SU-DHL-6 (cell line): ENCODE data around the gene SLC12A2.

Source experiments
- H2AFZ ChIP-seq: fragments of 200-600 bp; sonication (generic); 2 replicates; pipeline ENCODE4 v1.6.1; 2014; ENCODE audit warnings: low read depth, mild to moderate bottlenecking, moderate library complexity, mixed read lengths, antibody characterized with exemption, low read length; ENCODE audit not compliant: severe bottlenecking
- H3F3A ChIP-seq: fragments of 200-600 bp; shearing (Covaris generic); 2 replicates; pipeline ENCODE4 v1.6.0; 2016; ENCODE audit warnings: antibody characterized with exemption, mild to moderate bottlenecking; ENCODE audit not compliant: insufficient read depth
- H3K27ac ChIP-seq: fragments of 200-600 bp; sonication (generic); 2 replicates; pipeline ENCODE4 v1.5.1; 2016; ENCODE audit warnings: low read depth, mild to moderate bottlenecking, low read length, moderate library complexity, mixed read lengths
- H3K27me3 ChIP-seq: fragments of 200-600 bp; sonication (generic), shearing (Covaris generic); 2 replicates; pipeline ENCODE4 v1.6.0; 2014; ENCODE audit warnings: mild to moderate bottlenecking, low read length
- H3K36me3 ChIP-seq: fragments of 200-600 bp; sonication (generic); 2 replicates; pipeline ENCODE4 v1.6.1; 2014; ENCODE audit warnings: mild to moderate bottlenecking, low read length, mixed read lengths
- H3K4me2 ChIP-seq: fragments of 300-600, 200-600 bp; shearing (Covaris generic), sonication (generic); 2 replicates; pipeline ENCODE4 v1.6.0; 2014; ENCODE audit warnings: low read length, low read depth, mild to moderate bottlenecking; ENCODE audit not compliant: poor library complexity, severe bottlenecking
- H3K4me3 ChIP-seq: fragments of 200-600 bp; sonication (generic); 2 replicates; pipeline ENCODE4 v1.5.1; 2014; ENCODE audit warnings: antibody characterized with exemption, low read length, mild to moderate bottlenecking, mixed read lengths; ENCODE audit not compliant: insufficient read depth, poor library complexity, severe bottlenecking
- H3K79me2 ChIP-seq: fragments of 200-600 bp; sonication (generic); 2 replicates; pipeline ENCODE4 v1.6.1; 2014; ENCODE audit warnings: mild to moderate bottlenecking, low read length, moderate library complexity; ENCODE audit not compliant: insufficient read depth
- H3K9ac ChIP-seq: fragments of 200-600 bp; sonication (generic); 2 replicates; pipeline ENCODE4 v1.7.0; 2014; ENCODE audit warnings: mild to moderate bottlenecking, low read length
- H3K9me2 ChIP-seq: fragments of 200-600 bp; sonication (generic); replicated peaks from 2 replicates; pipeline ENCODE4 v1.6.1; 2014; ENCODE audit warnings: low read length; ENCODE audit not compliant: insufficient read depth
- H3K9me3 ChIP-seq: fragments of 200-600 bp; sonication (generic); 2 replicates; pipeline ENCODE4 v1.6.1; 2014; ENCODE audit warnings: low read length, mixed read lengths; ENCODE audit not compliant: insufficient read depth
- H4K20me1 ChIP-seq: fragments of 200-600 bp; sonication (generic); 2 replicates; pipeline ENCODE4 v1.6.1; 2014; ENCODE audit warnings: low read depth, mild to moderate bottlenecking, antibody characterized with exemption, low read length, moderate library complexity, mixed read lengths
- CTCF ChIP-seq: fragments of 200-600 bp; sonication (generic); IDR thresholded peaks from one replicate; pipeline ENCODE4 v1.5.1; 2017; ENCODE audit warnings: antibody characterized with exemption, mild to moderate bottlenecking, low read length, moderate library complexity; ENCODE audit not compliant: insufficient read depth, poor library complexity, severe bottlenecking
- EZH2phosphoT487 ChIP-seq: fragments of 200-600 bp; sonication (generic), shearing (Covaris generic); conservative IDR thresholded peaks from 2 replicates; pipeline ENCODE4 v1.6.1; 2018; ENCODE audit warnings: mild to moderate bottlenecking, antibody characterized with exemption, low read length, moderate library complexity, mixed read lengths

Gene SLC12A2

GRCh38 chr5:128195316-128195715, 111.8 kb downstream of the SLC12A2 start:
- H2AFZ ChIP-seq = no peak overlapping the region

GRCh38 chr5:128196080-128196479, 112.5 kb downstream of the SLC12A2 start:
- H3K27ac ChIP-seq = no peak overlapping the region
- H3K36me3 ChIP-seq = no peaks in the 10 kb centered on the region
- no peak overlapping the region for H3K9ac ChIP-seq
- H3K9me2 ChIP-seq = no peaks in the 10 kb centered on the region
- no peak overlapping the region for H3K4me2 ChIP-seq
- H3K4me3 ChIP-seq = no peak overlapping the region
- TF ChIP-seq EZH2phosphoT487 = no peak
- no peak for TF ChIP-seq CTCF
- H4K20me1 ChIP-seq = no peaks in the 10 kb centered on the region; the same call in 1 of the 2 replicates
- no peak overlapping the region for H2AFZ ChIP-seq
- no peaks in the 10 kb centered on the region for H3K9me3 ChIP-seq
- no peaks in the 10 kb centered on the region for H3F3A ChIP-seq
- H3K79me2 ChIP-seq = no peaks in the 10 kb centered on the region
- H3K27me3 ChIP-seq = no peaks in the 10 kb centered on the region

More at GRCh38 chr5:128195316-128195715, 111.8 kb downstream of the SLC12A2 start:
- no peaks in the 10 kb centered on the region for H3K9me3 ChIP-seq
- H3K36me3 ChIP-seq = no peaks in the 10 kb centered on the region; the same call in 1 of the 2 replicates
- no peaks in the 10 kb centered on the region for H4K20me1 ChIP-seq
- TF ChIP-seq EZH2phosphoT487 (no peak), CTCF (no peak)
- no peak overlapping the region for H3K4me2 ChIP-seq
- no peak overlapping the region for H3K9ac ChIP-seq
- H3K27me3 ChIP-seq = no peaks in the 10 kb centered on the region
- no peaks in the 10 kb centered on the region for H3K9me2 ChIP-seq
- no peak overlapping the region for H3K27ac ChIP-seq
- H3K79me2 ChIP-seq = no peaks in the 10 kb centered on the region
- no peaks in the 10 kb centered on the region for H3F3A ChIP-seq
- no peak overlapping the region for H3K4me3 ChIP-seq

- TF ChIP-seq EZH2phosphoT487 = no peak
- H3K27ac ChIP-seq = no peak overlapping the region
- no peaks in the 10 kb centered on the region for H3K9me2 ChIP-seq
- H3K4me2 ChIP-seq = no peak overlapping the region
- H3K27me3 ChIP-seq = no peaks in the 10 kb centered on the region
- H3K9ac ChIP-seq = no peak overlapping the region
- no peaks in the 10 kb centered on the region for H3K36me3 ChIP-seq
- no peak overlapping the region for H2AFZ ChIP-seq
- H3K4me3 ChIP-seq = no peak overlapping the region
- H3F3A ChIP-seq = no peaks in the 10 kb centered on the region
- no peaks in the 10 kb centered on the region; the same call in 1 of the 2 replicates for H4K20me1 ChIP-seq
- H3K79me2 ChIP-seq = no peaks in the 10 kb centered on the region
- H3K9me3 ChIP-seq = no peaks in the 10 kb centered on the region
Measured at GRCh38 chr5:128196791-128197190, 113.2 kb downstream of the SLC12A2 start.

GRCh38 chr5:128197896-128198522, 114.4 kb downstream of the SLC12A2 start:
- H3K79me2 ChIP-seq = no peaks in the 10 kb centered on the region
- no peaks in the 10 kb centered on the region for H3K9me2 ChIP-seq
- H3K36me3 ChIP-seq = no peaks in the 10 kb centered on the region
- no peak overlapping the region for H2AFZ ChIP-seq
- H4K20me1 ChIP-seq = no peaks in the 10 kb centered on the region; the same call in 1 of the 2 replicates
- H3K4me3 ChIP-seq = no peak overlapping the region
- TF ChIP-seq CTCF (no peak), EZH2phosphoT487 (no peak)
- H3K9ac ChIP-seq = no peak overlapping the region
- no peak overlapping the region for H3K27ac ChIP-seq
- H3K27me3 ChIP-seq = no peaks in the 10 kb centered on the region
- H3K4me2 ChIP-seq = no peak overlapping the region
- H3F3A ChIP-seq = no peaks in the 10 kb centered on the region
- H3K9me3 ChIP-seq = no peaks in the 10 kb centered on the region
